ENCODE measurements around the gene CPAMD8. TPM values are rescaled to one million over a fixed set of nuclear protein-coding genes. Genes with fewer than 3 reads are reported as not detected.
A peak's percentile ranks its signal among the peaks of the same experiment; 100 is the strongest.

CPAMD8 gene
- total and polyA plus RNA-seq, 9 of the 15 experiments (the other 6 are each of a cell fraction or from before 2014, with no cell fraction given): 0.20 to 2.1 (median 1.3) TPM

DNA sequence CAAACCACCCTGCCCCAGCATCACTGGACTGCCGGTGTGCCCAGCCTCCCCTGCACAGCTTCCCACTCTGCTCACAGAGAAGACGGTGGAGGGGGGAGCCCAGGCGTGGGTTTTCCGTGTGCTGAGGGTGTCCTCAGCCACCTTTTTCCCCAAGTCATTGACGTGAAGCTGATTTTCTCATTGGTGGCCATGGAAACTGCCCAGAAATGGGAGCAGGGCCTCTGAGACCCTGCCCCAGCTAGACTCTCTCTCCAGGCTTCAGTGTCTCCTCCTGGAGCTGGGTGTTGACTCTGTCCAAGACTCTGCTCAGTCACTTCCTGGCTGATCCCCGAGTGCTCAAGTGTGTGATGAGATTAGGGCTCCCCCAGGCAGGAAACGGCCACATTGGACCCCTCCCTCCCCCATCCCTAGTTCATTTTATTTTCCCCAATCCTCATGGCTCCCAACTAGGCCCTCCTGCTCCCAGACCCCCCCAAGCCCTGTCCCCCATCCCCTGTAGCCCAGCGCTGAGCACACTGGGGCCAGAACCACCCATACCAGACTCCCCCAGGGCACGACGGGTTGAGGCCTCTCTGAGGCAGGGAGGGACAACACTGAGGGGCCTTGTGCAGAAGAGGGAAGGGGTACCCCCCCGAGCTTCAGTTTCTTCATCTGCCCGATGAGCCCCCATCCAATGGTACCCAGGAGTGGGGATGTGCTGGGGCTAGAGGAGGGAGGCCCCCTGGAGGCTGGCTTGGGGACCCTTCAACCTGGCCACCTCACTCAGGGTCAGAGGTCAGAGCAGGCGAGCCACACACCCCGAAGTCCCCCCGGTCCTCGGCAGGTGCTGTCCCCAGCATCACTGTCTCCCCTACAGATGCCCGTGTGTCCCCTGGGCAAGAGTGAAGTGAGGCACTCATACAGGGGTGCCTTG lies 139.0 kb downstream of the CPAMD8 start (continued):
- TF ChIP-seq ZKSCAN3 (CRISPR knock-in tag; IDR thresholded peaks at IDR 0.05): no peak
- no peak for TF ChIP-seq MCM5 (IDR thresholded peaks at IDR 0.05; ENCODE audit: low read depth)
- TF ChIP-seq CBX2 (IDR thresholded peaks at IDR 0.05; ENCODE audit: insufficient read depth, low read length, poor library complexity, severe bottlenecking): no peak
- TF ChIP-seq ELF4 (CRISPR knock-in tag; IDR thresholded peaks at IDR 0.05): no peak
- no peak; the same call in 1 of the 2 replicates for TF ChIP-seq RNF2 (IDR thresholded peaks at IDR 0.05)
- TF ChIP-seq, protein P1, sequence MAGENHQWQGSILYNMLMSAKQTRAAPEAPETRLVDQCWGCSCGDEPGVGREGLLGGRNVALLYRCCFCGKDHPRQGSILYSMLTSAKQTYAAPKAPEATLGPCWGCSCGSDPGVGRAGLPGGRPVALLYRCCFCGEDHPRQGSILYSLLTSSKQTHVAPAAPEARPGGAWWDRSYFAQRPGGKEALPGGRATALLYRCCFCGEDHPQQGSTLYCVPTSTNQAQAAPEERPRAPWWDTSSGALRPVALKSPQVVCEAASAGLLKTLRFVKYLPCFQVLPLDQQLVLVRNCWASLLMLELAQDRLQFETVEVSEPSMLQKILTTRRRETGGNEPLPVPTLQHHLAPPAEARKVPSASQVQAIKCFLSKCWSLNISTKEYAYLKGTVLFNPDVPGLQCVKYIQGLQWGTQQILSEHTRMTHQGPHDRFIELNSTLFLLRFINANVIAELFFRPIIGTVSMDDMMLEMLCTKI (IDR thresholded peaks at IDR 0.05; ENCODE audit: partially characterized antibody): no peak
- TF ChIP-seq XRCC4 (IDR thresholded peaks at IDR 0.05; ENCODE audit: extremely low read depth, insufficient read depth, insufficient read length): no peak
- TF ChIP-seq NONO (IDR thresholded peaks at IDR 0.05; ENCODE audit: low read depth in 2 of 2, low read length in 1 of 2): no peak
- TF ChIP-seq BDP1 (IDR thresholded peaks at IDR 0.05; ENCODE audit: insufficient read depth, insufficient read length): no peak
- peak; percentile 91 for TF ChIP-seq NR2C1 (IDR thresholded peaks at IDR 0.05)
- peak; percentile 90 for TF ChIP-seq NR2C1 (tag; IDR thresholded peaks at IDR 0.05)
- peak; percentile 83 for TF ChIP-seq POLR2B (IDR thresholded peaks at IDR 0.05; ENCODE audit: low read depth, partially characterized antibody)
- TF ChIP-seq ESRRA (IDR thresholded peaks at IDR 0.05; ENCODE audit: borderline replicate concordance, low read depth): 0 out of 2 replicates have a peak, but pooled peaks have one; percentile 24
- TF ChIP-seq RBM34 (IDR thresholded peaks at IDR 0.05; ENCODE audit: borderline replicate concordance, insufficient read depth, low read length): no peak
- no peak for TF ChIP-seq SMARCB1 (IDR thresholded peaks at IDR 0.05; ENCODE audit: insufficient read length, low read depth)
- peak in 1 of 3 experiments; percentile 71 for TF ChIP-seq YY1 (IDR thresholded peaks at IDR 0.05; ENCODE audit: borderline replicate concordance in 1 of 3, control insufficient read depth in 1 of 3, extremely low read depth in 1 of 3, insufficient read depth in 3 of 3, insufficient read length in 1 of 3, insufficient replicate concordance in 2 of 3, low read depth in 1 of 3, low read length in 2 of 3)
- TF ChIP-seq MECOM (CRISPR knock-in tag; IDR thresholded peaks at IDR 0.05): no peak
- no peak for TF ChIP-seq KLF6 (CRISPR knock-in tag; IDR thresholded peaks at IDR 0.05; ENCODE audit: borderline replicate concordance)
- no peak for TF ChIP-seq E2F1 (CRISPR knock-in tag; IDR thresholded peaks at IDR 0.05)
- TF ChIP-seq E4F1 (CRISPR knock-in tag; IDR thresholded peaks at IDR 0.05; ENCODE audit: borderline replicate concordance): no peak
- no peak for TF ChIP-seq RB1 (IDR thresholded peaks at IDR 0.05; ENCODE audit: low read depth)
- TF ChIP-seq PHF21A (IDR thresholded peaks at IDR 0.05; ENCODE audit: borderline replicate concordance, low read depth): no peak
- TF ChIP-seq FOSL1 (tag; conservative IDR thresholded peaks at IDR 0.05): no peak
